ENCODE measurements around the gene FDXACB1.

GRCh38 chr11:111882202-111882601 is 3.2 kb upstream of the FDXACB1 start:
- no peak for TF ChIP-seq POLR2AphosphoS5 (IDR thresholded peaks at IDR 0.05; ENCODE audit: low read depth, low read length)
- no peak for TF ChIP-seq SPI1 (IDR thresholded peaks at IDR 0.05; ENCODE audit: low read depth, low read length)

Data from GM12891 (cell line).